Breast epithelium (tissue), 4 donors: Measurements from ENCODE around the gene HCLS1. TPM values are rescaled to one million over a fixed set of nuclear protein-coding genes. Genes with fewer than 3 reads are reported as not detected.
A peak's percentile ranks its signal among the peaks of the same experiment; 100 is the strongest.

ENCODE experiments used
- DNase-seq, 2 donors: peaks; one replicate each; pipeline ENCODE4 v3.0.0-alpha.2; 2019; ENCODE audit warnings: low spot score in 2 of 2
- H3K27ac ChIP-seq, 2 donors: fragments of 200-600 bp; sonication (generic) in 1 of 2; one replicate each; pipeline ENCODE4 v1.5.1; 2016 to 2019; ENCODE audit warnings: mild to moderate bottlenecking in 1 of 2
- H3K27me3 ChIP-seq, 2 donors: fragments of 200-600 bp; sonication (generic) in 1 of 2; one replicate each; pipeline versions ENCODE4 v1.5.1 to v1.6.0; 2017 to 2019; ENCODE audit warnings: control low read depth in 1 of 2, mild to moderate bottlenecking in 1 of 2
- H3K36me3 ChIP-seq: fragments of 200-600 bp; one replicate; pipeline ENCODE4 v1.5.1; 2019
- H3K4me1 ChIP-seq, 2 donors: fragments of 200-600 bp; sonication (generic); one replicate each; pipeline ENCODE4 v1.5.1; 2016 to 2019; ENCODE audit warnings: control low read depth in 1 of 2
- H3K4me3 ChIP-seq, 3 donors: fragments of 200-600 bp; sonication (generic); 1 replicate in 2 of 3; 2 replicates in 1 of 3; pipeline ENCODE4 v1.5.1; 2016 to 2019; ENCODE audit warnings: mild to moderate bottlenecking in 3 of 3, moderate library complexity in 2 of 3
- H3K9me3 ChIP-seq, 2 donors: fragments of 200-600 bp; sonication (generic) in 1 of 2; one replicate each; pipeline ENCODE4 v1.5.1; 2016 to 2019; ENCODE audit warnings: control low read depth in 1 of 2
- POLR2A ChIP-seq: fragments of 450-650 bp; IDR thresholded peaks from one replicate; pipeline ENCODE4 v1.6.1; 2016; ENCODE audit warnings: antibody characterized with exemption, mild to moderate bottlenecking, moderate library complexity
- POLR2AphosphoS5 ChIP-seq, 3 donors: sonication (generic); formaldehyde crosslinking; IDR thresholded peaks; one replicate each; pipeline ENCODE4 v1.6.1; 2017; ENCODE audit warnings: antibody characterized with exemption in 3 of 3
- intact Hi-C: fragments of 100-400 bp; cut with DNase I; formaldehyde crosslinking; loops from one replicate; pipeline ENCODE4 v1.15.1; 2023; ENCODE audit warnings: low total_unique reads
- total RNA-seq, 3 donors: library from RNA; depleted of rRNA; stranded (reverse); fragments of >200 nt; gene quantifications; one replicate each; pipeline ENCODE4 v1.1.0, GENCODE V29; 2016
- TF ChIP-seq, protein P1 (sequence below), 3 donors: fragments of 450-650 bp; IDR thresholded peaks; one replicate each; pipeline ENCODE4 v1.5.1; 2016 to 2017; ENCODE audit warnings: antibody characterized with exemption in 3 of 3, mild to moderate bottlenecking in 3 of 3, moderate library complexity in 3 of 3

HCLS1 gene
- total RNA-seq, 3 donors from 2014 or later = 37.8 to 144 (median 42.6) TPM

GRCh38 chr3:121648219-121648958, 12.3 kb downstream of the HCLS1 start:
- Histone ChIP-seq H3K9me3 (no peaks in the 10 kb centered on the region), H3K27ac (peak overlapping the region in 1 of 2 donors; percentile 27), H3K36me3 (no peaks in the 10 kb centered on the region), H3K4me3 (no peak overlapping the region), H3K4me1 (peaks cover 0 to 3% of the 10 kb centered on the region in 2 donors), H3K27me3 (no peaks in the 10 kb centered on the region)
- no peak for DNase-seq
- intact Hi-C loops = loop anchor here (1.0 kb wide), 1 partner anchor 12 kb away; no protein-coding TSS in a partner anchor
- TF ChIP-seq POLR2AphosphoS5 (IDR thresholded peaks at IDR 0.05) = peak in 1 of 3 donors; percentile 20
- no peak for TF ChIP-seq POLR2A

DNA sequence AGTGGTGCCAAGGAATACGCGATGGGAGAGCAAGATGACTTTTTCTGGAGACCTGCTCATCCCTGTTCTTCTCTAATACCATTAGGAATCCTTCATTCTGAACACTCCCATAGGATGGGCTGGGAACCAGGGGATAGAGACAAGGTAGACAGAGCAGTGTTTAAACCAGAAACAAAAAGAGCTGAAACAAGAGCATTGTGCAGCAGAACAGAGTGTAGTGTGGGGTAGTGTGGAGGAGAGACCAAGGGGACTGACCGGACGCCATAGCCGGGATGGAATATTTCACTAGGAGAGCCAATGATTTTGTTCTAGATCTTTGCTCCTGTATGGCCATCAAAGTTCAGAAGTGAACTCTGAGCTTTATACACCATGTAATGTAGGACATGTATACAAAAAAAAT, 15.6 kb downstream of the HCLS1 start:
- no peaks in the 10 kb centered on the region for H3K27me3 ChIP-seq

DNA sequence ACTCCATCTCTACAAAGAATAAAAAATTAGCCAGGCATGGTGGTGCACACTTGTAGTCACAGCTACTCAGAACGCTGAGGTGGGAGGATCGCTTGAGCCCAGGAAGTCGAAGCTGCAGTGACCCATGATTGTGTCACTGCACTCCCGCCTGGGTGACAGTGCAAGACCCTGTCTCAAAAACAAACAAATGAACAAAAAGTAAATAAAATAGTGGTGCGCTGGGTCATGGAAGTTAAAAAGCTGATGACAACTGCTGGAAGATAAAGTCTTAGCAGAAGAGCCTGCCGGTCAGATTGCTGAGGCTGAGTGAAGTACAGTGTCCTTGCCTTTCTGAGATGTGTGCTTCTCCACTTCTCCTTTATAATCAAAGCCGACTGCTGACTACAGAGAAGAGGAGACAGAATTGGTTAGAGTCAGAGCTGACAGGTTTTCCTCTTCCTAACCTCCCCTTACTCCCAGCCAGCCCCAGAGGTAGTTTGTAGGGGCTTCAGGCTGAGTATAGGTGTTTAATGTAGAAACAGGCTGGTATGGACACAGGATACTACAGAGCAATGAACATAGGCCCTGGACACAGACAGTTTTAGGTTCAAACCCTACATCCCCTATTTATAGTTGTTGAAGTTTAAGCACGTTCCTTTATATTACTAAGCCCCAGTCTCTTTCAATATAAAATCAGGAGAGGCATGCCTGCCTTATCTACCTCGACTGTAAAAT, 17.9 kb downstream of the HCLS1 start:
- Histone ChIP-seq H3K4me3 (no peak overlapping the region), H3K27ac (no peak overlapping the region), H3K36me3 (no peaks in the 10 kb centered on the region), H3K4me1 (no peaks in the 10 kb centered on the region), H3K9me3 (no peaks in the 10 kb centered on the region), H3K27me3 (no peaks in the 10 kb centered on the region)
- intact Hi-C loops = no loop called here
- TF ChIP-seq, protein P1, sequence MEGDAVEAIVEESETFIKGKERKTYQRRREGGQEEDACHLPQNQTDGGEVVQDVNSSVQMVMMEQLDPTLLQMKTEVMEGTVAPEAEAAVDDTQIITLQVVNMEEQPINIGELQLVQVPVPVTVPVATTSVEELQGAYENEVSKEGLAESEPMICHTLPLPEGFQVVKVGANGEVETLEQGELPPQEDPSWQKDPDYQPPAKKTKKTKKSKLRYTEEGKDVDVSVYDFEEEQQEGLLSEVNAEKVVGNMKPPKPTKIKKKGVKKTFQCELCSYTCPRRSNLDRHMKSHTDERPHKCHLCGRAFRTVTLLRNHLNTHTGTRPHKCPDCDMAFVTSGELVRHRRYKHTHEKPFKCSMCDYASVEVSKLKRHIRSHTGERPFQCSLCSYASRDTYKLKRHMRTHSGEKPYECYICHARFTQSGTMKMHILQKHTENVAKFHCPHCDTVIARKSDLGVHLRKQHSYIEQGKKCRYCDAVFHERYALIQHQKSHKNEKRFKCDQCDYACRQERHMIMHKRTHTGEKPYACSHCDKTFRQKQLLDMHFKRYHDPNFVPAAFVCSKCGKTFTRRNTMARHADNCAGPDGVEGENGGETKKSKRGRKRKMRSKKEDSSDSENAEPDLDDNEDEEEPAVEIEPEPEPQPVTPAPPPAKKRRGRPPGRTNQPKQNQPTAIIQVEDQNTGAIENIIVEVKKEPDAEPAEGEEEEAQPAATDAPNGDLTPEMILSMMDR (IDR thresholded peaks at IDR 0.05) = no peak
- TF ChIP-seq POLR2A (no peak), POLR2AphosphoS5 (IDR thresholded peaks at IDR 0.05) (no peak)
- no peak for DNase-seq

More for the DNA sequence above, 15.6 kb downstream of the HCLS1 start:
- H3K4me1 ChIP-seq = peaks cover 0 to 3% of the 10 kb centered on the region in 2 donors
- intact Hi-C loops = no loop called here
- TF ChIP-seq, protein P1 (IDR thresholded peaks at IDR 0.05) = no peak
- TF ChIP-seq POLR2A (no peak), POLR2AphosphoS5 (IDR thresholded peaks at IDR 0.05) (no peak)
- no peaks in the 10 kb centered on the region for H3K9me3 ChIP-seq
- H3K27ac ChIP-seq = no peak overlapping the region
- H3K4me3 ChIP-seq = no peak overlapping the region
- no peaks in the 10 kb centered on the region for H3K36me3 ChIP-seq
- no peak for DNase-seq

- Histone ChIP-seq H3K4me3 (no peak overlapping the region), H3K4me1 (no peaks in the 10 kb centered on the region), H3K36me3 (no peaks in the 10 kb centered on the region), H3K9me3 (no peaks in the 10 kb centered on the region), H3K27me3 (no peaks in the 10 kb centered on the region), H3K27ac (no peak overlapping the region)
- no peak for DNase-seq
- intact Hi-C loops = no loop called here
- TF ChIP-seq, protein P1 (IDR thresholded peaks at IDR 0.05) = no peak
- TF ChIP-seq POLR2AphosphoS5 (IDR thresholded peaks at IDR 0.05) = no peak
- TF ChIP-seq POLR2A = no peak
Measured at GRCh38 chr3:121641127-121641526, 19.6 kb downstream of the HCLS1 start.

DNA sequence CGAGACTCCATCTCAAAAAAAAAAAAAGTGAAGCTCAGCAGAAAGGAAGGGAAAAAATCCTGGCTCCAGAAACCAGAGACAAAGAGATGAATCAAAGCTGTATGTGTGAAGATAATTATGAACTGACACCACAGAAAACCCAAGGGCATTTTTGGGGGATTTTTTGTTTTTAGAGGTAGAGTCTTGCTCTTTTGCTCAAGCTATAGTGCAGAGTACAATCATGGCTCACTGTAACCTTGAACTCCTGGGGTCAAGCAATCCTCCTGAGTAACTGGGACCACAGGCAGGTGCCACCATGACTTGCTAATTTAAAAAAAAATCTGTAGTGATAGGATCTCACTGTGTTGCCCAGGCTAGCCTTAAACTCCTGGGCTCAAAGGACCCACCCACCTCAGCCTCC, 22.8 kb downstream of the HCLS1 start:
- TF ChIP-seq POLR2A (no peak), POLR2AphosphoS5 (IDR thresholded peaks at IDR 0.05) (no peak)
- TF ChIP-seq, protein P1 (IDR thresholded peaks at IDR 0.05) = no peak
- no peak for DNase-seq
- no peak overlapping the region for H3K27ac ChIP-seq
- no peaks in the 10 kb centered on the region for H3K9me3 ChIP-seq
- intact Hi-C loops = no loop called here
- H3K27me3 ChIP-seq = no peaks in the 10 kb centered on the region
- no peaks in the 10 kb centered on the region for H3K4me1 ChIP-seq
- H3K36me3 ChIP-seq = no peaks in the 10 kb centered on the region
- no peak overlapping the region for H3K4me3 ChIP-seq
